Measurements from ENCODE around the gene USH1G.
"Not testable (repeated sequence)": the region's sequence is repeated elsewhere in the genome, so short reads cannot be mapped to it uniquely, and the experiment has no call there.

USH1G gene

DNA sequence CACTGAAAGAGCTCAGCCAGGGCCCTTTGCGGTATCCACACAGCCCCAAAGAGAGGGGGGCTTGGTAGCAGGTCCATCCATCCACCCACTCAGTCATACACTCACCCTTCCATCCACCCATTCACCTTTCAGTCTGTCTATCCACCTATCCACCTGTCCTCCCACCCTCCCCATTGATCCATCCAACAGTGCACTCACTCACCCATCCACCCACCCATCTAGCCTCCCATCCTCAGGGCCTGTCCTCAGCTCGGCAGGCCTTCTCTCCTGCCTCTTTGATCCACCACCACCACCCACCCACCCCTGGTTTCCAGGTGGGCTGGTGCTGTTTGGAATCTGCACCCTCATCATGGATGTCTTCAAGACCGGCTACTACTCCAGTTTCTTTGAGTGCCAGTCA is 2.2 kb upstream of the USH1G start:
- no peak for DNase-seq

DNA sequence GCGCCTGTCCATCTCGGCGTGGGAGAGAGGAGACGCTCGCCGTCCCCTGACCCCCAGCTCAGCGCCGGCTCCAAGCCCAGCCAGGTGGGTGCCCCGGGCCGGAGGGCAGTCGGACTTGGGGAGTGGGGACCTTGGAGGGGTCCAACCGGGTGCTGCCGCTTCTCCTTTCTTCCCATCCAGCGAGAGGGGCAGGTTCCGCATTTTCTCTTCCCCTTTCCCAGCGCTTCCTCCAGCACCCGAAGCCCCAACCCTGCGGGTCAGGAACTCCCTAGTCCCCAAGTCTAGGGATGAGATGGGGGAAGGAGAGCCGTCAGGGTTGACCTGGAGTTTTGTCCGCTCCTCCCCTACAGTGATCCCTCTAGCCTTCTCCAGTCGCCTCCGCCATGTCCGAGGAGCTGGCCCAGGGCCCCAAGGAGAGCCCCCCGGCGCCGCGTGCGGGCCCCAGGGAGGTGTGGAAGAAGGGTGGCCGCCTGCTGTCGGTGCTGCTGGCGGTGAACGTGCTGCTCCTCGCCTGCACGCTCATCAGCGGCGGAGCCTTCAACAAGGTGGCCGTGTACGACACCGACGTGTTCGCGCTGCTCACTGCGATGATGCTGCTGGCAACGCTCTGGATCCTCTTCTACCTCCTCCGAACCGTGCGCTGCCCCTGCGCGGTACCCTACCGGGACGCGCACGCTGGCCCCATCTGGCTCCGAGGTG is 1.3 kb upstream of the USH1G start, which contains the start of gene OTOP2:
TSS of gene OTOP2 (plus strand) at position 24 of the 699 bp plus-strand sequence. CDS start at position 384, 360 bp downstream.
- no peak for DNase-seq

DNA sequence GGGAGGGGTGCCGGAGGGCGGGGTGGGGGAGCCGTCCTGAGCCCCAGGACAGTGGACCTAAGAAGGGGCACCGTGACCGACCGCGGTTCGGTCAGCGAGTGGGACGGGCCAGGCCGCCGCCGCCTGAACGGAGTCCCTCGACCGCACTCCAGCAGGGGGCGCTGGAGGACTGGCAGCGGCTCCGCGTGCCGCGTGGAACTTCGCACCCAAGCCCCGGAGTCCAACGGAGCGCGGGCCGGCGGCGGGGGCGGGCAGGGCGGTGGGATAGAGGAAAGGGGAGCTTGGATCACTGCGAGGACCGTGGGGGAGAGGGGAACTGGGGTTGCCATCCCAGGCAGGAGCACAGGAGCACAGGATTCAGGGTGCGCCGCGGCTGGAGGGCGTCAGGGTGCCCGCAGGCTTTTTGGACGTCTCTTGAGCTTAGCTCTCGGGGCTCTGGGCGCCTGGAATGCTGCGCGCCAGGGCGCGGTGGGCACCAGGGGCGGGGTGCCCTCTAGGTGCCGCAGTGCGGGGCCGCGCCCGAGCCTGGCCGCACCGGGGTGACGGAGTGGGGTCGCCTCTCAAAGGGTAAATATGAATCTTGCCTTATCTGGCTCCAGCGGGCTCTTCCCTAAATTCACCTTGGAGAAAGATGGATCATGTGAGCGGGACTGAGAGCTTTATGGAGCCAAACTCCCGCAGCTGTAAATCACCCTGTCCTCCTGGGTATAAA is 639 bp upstream of the USH1G start:
- peak; percentile 71 for DNase-seq

DNA sequence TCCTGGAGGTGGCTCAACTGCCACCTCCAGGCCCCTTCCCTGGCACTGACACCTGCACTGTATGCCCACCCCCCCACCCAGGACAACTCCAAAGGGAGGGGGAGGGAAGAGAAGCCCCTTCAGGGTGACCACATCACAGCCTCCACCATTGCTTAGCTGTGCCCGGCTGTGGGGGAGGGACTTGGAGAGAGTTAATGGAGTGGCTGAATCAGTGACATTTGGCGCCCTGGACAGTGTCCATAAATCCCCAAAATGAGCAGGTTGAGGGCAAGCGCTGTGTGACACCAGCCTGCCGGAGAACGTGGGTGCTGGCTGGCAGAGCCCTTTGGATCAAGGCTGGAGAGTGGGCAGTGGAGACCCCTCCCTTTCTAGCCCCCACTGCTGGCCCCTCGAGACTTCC is 883 bp downstream of the USH1G start:
- no peak for DNase-seq

DNA sequence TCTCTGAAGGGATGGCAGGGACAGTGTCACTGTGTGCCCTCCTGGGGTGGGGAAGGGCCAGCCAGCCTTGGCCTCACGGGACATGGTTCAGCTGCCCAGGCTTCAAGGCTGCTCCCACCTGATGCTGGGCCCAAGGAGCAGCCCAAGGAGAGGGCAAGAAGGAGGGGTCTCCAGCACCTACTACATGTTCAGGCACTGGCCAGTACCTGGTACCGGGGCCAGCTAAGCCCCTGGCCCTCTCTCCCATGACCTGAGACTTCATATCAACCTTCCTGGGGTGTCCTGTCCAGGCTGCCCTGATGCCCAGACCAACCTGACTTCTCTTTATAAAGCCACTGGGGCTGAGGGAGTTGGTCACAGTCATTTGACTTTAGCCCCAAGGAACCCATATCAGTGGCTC is 1.3 kb downstream of the USH1G start:
- DNase-seq = no peak

DNA sequence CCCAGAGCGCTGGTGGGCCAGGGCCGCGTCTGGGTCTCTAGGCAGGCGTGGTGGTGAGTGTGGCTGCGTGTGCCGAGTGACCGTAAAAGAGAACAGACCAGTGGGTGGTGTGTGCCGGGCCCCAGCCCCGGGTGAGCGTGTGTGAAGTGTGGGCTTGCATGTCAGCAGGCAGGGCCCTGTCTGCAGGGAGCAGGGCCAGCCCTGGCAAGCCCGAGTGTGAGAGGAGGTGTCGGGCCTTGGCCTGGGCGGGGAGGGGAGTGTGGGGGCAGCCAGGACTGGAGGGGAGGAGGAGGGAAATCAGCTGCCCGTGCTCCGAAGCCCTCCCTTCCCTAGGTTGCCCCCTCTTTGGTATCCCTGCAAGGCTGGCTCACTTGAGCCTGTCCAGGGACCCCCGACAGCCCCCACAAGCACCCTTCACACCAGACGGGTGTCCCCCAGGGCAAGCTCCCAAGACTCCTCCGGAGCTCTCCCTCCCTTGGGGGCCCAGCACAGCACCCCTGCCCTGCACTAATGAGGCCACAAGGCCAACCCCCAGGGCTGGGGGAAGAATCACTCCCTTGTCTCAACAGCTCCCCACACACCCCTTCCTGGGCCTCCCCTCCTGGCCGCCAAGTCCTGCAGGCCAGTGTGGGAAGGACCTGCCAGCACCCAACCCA is 1.9 kb downstream of the USH1G start:
- DNase-seq = no peak

DNA sequence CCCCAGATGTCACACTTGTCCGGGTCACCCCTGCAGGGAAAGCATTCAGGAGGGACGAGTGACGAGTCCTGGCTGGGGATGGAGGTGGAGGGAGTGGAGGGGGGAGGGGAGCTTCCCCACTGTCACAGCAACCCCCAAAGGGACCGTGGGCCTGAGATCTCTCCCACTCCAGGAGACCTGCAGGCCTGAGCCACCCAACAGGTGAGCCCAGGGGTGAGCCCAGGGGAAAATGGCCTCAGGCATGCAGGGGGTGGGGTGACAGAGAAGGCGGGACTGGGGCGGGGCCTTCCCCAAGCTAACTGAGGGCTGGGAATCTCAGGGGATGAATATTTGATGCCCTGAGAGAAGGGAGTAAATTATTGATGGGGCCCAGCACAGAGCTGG is 2.4 kb downstream of the USH1G start:
- DNase-seq = no peak

DNA sequence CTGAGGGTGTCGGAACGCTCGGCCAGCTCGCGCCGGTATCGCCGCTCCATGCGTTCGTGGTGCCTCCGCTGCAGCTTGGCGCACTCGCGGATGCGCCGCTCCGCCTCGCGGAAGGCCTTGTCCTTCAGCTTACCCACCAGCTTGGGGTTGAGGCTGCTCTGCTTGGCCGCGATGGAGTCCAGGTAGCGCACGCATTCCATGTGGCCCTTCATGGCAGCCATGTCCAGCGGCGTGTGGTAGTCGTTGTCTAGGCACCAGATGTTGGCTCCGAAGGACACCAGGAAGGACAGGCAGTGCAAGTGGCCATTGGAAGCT is 2.8 kb downstream of the USH1G start:
- no peak for DNase-seq

DNA sequence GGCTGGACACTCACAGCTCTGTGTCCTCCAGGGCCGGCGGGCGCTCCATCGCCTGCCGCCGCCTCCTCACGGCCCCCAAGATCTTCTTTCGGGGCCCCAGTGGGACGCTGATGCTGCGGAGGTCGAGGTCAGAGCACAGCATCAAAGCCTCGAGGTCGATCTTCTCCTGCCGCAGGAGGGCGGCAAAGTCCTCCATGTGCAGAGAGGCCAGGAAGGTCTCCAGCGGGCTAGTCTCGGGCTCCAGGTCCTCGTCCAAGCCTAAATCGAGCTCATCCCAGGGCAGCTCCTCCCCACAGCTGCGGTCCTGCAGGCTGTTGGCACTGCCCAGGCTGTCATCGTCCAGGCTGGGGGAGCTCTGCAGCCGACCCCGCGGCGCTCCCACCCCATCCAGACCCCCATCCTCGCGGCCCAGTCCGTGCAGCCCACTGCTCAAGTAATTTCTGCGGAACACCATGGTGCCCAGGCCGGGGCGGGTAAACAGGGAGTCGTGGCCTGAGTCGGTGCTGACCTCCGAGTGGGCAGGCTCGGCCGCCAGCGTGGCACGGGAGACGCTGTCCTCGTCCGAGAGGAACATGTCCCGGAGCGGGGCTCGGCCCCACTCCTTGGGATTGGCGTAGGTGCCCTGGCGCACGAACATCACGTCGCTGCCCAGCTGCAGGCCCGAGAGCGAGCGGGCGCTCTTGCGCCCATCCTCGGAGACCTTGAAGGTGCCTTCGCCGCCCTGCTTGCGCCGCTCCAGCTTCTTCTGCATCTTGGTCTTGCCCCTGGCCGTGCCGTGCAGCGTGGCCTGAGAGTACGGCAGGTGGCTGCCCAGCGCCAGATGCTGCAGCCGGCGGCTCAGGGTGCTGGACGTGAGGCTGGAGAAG is 3.4 kb downstream of the USH1G start:
- DNase-seq = peak; percentile 16

DNA sequence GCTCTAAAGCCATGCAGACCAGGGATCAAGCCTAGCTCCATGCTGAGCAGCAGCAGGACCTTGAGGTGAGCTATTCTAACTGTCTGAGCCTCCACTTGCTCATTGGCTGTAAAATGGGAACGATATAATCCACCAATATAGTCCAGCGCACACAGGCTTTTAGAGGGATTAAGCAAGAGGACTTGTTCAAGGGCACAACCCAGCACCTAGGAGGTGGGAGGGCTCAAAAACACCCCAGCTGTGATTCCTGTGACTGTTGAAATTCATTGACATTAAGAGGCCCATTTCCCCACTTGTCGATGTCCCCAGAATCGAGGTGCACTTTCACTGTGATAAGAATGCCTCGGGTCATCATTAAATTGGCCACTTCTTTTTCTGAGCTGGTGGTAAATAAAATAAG is 4.1 kb downstream of the USH1G start:
- no peak for DNase-seq

DNA sequence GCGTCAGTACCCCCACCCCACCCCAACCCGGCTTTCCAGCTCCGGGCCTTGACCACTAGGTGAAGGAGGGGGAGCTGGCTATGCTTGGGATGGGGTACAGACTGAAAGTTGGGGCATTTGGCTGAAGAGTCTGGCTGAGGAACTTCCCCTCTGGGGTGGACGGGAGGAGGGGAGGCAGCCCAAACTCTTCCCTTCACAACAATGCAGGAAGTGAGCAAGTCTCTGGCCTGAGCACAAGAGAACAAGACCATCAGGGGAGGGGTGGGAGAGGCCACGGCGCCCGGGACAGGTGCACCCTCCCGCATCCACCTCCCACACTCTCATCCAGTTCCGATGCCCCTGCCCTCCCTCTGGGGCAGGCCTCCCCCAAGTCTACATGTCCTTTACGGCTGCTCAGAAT is 5.6 kb downstream of the USH1G start:
- DNase-seq = no peak

DNA sequence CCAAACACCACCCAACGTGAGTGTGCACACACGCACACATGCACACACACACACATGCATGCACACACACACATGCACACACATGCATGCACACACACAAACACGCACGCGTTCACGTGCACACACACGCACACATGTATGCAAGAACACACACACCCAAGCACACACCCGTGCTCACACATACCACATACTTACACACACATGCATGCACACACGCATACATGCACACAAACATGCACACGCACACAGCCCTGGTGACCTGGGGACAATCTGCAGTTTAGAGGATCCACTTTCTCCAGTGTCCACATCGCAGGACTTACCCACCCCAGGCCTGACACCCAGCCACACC is 6.2 kb downstream of the USH1G start:
- no peak for DNase-seq

DNA sequence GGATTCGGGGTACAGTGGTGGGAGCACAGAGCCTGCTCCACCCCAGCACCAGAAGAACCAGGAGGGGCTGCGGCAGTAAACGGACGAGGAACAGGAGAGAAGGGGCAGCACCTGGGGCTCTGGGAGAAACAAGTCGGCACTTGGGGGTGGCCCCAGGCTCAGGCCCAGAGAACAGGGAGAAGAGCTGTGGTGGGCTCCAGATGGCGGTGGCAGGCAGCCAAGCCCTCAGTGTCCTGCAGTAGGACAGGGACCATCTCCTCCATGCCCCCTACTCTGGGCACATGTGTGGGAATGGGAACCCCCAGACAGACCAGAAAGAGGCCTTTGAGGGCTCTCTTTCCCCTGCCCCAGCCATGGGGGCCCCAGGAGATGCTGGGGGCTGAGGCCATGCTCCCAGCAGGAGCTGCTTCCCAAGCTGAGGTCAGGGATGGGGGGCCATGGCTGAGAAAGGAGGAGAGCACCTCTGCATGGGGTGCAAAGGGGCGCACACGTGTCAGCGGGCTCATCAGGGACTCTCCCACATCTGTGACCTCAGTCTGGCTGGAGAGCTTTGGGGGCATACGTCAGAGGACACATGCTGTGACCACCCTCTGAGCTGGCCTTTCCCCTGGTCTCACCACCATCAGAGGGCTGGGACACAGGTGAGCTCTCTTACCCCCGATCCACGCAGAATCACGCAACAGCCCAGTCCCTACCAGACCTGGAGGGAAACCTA is 6.8 kb downstream of the USH1G start:
- no peak for DNase-seq

DNA sequence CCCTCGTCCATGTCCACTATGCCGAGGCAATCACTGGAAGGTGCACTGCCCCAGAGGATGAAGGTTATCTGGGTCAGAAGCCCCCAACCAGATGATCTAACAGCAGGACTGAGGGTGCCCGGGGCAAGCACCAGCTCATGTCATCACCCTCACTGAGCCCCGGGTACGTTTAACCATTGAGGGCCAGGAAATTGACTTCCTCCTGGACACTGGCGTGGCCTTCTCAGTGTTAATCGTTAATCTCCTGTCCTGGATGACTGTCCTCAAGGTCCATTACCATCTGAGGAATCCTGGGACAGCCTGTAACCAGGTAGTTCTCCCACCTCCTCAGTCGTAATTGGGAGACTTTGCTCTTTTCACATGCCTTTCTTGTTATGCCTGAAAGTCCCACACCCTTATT is 11.6 kb downstream of the USH1G start:
- DNase-seq = not testable (repeated sequence)

DNA sequence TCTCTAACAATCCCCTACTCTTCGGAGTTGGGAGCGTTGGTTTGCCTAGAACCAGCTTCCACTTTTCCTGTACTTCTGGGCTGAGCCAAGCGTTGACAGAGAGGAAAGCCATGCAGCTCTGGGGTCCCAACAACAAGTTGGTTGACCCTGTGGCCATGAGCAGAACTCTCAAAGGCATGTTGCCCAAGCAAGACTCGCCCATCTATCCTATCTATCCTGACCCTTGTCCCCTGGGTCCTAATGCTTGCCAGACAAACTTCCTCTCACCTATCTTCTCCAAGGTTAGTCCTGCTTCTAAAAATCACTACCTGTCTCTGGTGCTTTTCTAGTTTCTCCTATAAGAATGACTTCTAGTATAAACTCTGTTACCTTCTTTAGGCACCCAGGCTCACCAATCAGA is 14.0 kb downstream of the USH1G start:
- not testable (repeated sequence) for DNase-seq

DNA sequence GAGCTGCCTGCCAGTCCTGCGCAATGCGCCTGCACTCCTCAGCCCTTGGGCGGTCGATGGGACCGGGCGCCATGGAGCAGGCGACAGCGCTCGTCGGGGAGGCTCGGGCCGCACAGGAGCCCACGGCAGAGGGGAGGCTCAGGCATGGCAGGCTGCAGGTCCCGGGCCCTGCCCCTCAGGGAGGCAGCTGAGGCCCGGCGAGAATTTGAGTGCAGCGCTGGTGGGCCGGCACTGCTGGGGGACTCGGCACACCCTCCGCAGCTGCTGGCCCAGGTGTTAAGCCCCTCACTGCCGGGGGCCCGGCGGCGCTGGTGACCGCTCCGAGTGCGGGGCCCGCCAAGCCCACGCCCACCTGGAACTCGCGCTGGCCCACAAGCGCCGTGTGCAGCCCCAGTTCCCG is 16.0 kb downstream of the USH1G start:
- DNase-seq = no peak

DNA sequence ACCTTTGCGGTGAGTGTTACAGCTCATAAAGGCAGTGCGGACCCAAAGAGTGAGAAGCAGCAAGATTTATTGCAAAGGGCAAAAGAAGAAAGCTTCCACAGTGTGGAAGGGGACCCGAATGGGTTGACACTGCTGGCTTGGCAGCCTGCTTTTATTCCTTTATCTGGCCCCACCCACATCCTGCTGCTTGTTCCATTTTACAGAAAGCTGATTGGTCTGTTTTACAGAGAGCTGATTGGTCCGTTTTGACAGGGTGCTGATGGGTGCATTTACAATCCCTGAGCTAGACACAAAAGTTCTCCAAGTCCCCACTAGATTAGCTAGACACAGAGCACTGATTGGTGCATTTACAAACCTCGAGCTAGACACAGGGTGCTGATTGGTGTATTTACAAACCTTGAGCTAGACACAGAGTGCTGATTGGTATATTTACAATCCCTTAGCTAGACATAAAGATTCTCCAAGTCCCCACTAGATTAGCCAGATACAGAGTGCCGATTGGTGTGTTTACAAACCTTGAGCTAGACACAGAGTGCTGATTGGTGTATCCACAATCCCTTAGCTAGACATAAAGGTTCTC is 16.8 kb downstream of the USH1G start:
- not testable (repeated sequence) for DNase-seq

DNA sequence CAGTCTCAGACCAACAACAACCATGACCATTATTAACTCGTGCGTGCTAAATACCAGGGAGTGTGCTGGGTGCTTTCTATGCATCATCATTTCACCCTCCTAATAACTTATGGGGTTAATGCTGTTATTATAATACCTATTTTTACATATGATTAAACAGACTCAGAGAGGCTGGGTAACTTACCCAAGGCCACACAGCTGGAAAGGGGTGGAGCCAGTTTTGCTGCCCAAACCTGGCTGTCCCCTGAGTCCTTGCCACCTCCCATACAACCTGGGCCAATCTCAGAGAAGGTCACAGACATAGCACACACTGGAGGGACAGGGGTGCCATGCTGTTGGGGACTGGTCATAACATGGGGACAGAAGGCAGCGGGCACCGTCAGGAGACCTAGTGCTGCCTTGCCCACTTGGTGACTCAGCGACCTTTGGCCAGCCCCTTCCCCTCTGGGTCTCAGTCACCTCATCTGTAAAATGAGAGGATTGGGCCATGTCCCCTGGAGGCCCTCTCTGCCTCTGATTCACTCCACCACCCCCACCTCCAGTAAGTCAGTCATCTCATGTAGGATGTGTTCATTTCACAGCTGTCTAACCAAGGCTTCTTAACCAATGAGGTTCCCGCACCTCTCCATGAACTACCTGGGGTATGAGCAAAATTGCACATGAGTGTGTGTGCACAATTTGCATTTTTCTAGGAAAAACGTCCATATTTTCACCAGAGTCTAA is 18.2 kb downstream of the USH1G start:
- DNase-seq = no peak

DNA sequence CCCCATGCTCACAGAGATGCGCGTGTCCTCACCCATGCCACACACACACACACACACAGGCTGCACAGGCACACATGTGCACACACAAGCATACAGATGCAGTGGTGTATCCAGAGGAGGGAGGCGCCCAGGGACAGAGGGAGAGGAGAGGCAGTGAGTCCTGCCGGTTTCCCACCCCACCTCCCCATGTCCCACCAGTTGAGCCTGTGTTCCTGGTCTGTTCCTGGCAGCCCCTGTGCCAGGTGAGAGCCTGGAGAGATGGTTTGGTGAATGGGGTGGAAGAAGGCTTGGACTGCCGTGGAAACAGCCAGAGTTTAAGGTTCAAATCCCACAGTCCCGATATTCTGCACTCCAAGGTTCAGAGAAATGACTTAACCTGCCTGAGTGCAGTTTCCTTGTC is 19.4 kb downstream of the USH1G start:
- DNase-seq = no peak

DNA sequence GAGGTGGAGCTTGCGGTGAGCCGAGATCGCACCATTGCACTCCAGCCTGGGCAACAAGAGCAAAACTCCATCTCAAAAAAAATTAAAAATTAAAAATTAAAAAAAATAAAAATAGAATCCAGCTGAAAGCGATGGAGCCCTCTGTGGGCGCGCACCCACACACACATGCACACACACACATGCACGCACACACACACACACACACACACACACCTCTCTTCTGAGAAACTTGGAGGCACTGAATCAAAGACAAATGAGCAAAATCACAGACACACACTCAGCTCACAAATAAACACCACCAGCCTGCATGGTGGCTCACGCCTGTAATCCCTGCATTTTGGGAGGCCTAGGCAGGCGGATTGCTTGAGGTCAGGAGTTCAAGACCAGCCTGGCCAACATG is 20.0 kb downstream of the USH1G start:
- DNase-seq = no peak

DNA sequence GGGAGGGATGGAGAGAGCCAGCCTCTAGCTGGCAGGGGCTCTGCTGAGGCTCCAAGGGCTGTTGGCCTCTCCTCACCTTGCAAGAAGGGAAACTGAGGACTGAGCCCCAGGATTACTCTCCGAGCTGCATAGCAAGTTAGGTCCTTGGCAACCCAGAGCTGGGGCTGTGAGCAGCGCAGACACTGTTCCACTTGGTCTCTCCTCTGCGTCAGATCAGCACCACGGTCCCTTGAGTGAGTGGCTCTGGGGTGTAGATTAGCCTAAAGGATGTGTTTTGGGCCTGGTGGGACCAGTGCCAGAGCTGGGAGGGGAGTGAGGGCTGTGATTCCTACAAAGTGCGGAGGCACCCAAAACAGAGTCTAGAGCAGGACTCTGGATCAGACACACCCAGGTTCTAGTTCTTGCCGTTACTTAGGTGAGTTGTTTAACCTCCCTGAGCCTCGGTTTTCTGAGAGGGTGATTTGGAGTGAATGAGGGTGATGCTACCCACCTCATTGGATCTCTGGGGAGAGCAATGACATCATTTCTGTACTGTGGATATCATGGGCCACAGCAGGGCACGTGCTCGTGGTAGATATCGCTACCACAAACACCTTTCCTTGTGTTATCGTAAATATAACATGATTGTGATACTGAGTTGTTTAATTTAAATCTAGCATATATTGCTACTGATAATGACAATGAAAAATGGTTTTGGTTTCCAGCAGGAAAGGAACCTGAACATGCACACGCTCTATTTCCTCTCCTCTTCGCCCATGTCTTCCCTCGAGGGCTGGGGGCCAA is 21.5 kb downstream of the USH1G start:
- no peak for DNase-seq

All from activated CD4-positive, alpha-beta T cell treated with anti-CD3 and anti-CD28 coated beads, Interleukin-10, Interleukin-2, amounts not matched to agents 100 ng/mL and 50 ng/mL, durations not matched to agents 16 hours and 8 hours (primary cell).